Neural progenitor cell (in vitro differentiated cells): Measurements from ENCODE around the gene SMC4. TPM values are rescaled to one million over a fixed set of nuclear protein-coding genes. Genes with fewer than 3 reads are reported as not detected.

Source experiments
- DNase-seq: peaks from one replicate; pipeline ENCODE4 v3.0.0-alpha.2; 2016; ENCODE audit warnings: low spot score
- H2AFZ ChIP-seq: fragments of 200-600 bp; sonication (generic); replicated peaks from 2 replicates; pipeline ENCODE4 v1.6.1; 2016; ENCODE audit warnings: antibody characterized with exemption
- H3F3A ChIP-seq: fragments of 200-600 bp; sonication (generic); 2 replicates; pipeline ENCODE4 v1.6.1; 2016; ENCODE audit warnings: antibody characterized with exemption, low read depth
- H3K27ac ChIP-seq: fragments of 200-600 bp; sonication (generic); 2 replicates; pipeline ENCODE4 v1.5.1; 2016; ENCODE audit warnings: mild to moderate bottlenecking
- H3K27me3 ChIP-seq: fragments of 200-600 bp; sonication (generic); 2 replicates; pipeline ENCODE4 v1.6.1; 2016; ENCODE audit warnings: mild to moderate bottlenecking, moderate library complexity
- H3K36me3 ChIP-seq: fragments of 200-600 bp; sonication (generic); 2 replicates; pipeline ENCODE4 v1.5.1; 2016
- H3K4me1 ChIP-seq: fragments of 200-600 bp; sonication (generic); 2 replicates; pipeline ENCODE4 v1.6.1; 2016; ENCODE audit warnings: mixed run types
- H3K4me2 ChIP-seq: fragments of 200-600 bp; sonication (generic); 2 replicates; pipeline ENCODE4 v1.6.1; 2016
- H3K4me3 ChIP-seq: fragments of 200-600 bp; sonication (generic); 2 replicates; pipeline ENCODE4 v1.5.1; 2016
- H3K79me2 ChIP-seq: fragments of 200-600 bp; sonication (generic); 2 replicates; pipeline ENCODE4 v1.6.1; 2016; ENCODE audit warnings: low read depth
- H3K9ac ChIP-seq: fragments of 200-600 bp; sonication (generic); 2 replicates; pipeline ENCODE4 v1.6.1; 2016
- H3K9me3 ChIP-seq: fragments of 200-600 bp; sonication (generic); 2 replicates; pipeline ENCODE4 v1.5.1; 2016; ENCODE audit warnings: low read depth
- H4K20me1 ChIP-seq: fragments of 200-600 bp; sonication (generic); 2 replicates; pipeline ENCODE4 v1.6.1; 2016; ENCODE audit warnings: low read depth
- H3K27ac Mint-ChIP-seq: 3 replicates; pipeline ENCODE4 v1.8.0; 2021; ENCODE audit warnings: mixed read lengths
- H3K27me3 Mint-ChIP-seq: 2 replicates; pipeline ENCODE4 v1.8.0; 2022; ENCODE audit warnings: low read depth, mild to moderate bottlenecking, inconsistent platforms, moderate library complexity, mixed read lengths; ENCODE audit not compliant: insufficient read depth
- H3K36me3 Mint-ChIP-seq: 3 replicates; pipeline ENCODE4 v1.8.0; 2021; ENCODE audit warnings: mixed read lengths
- H3K4me1 Mint-ChIP-seq: 3 replicates; pipeline ENCODE4 v1.8.0; 2021; ENCODE audit warnings: mixed read lengths
- H3K4me3 Mint-ChIP-seq: 3 replicates; pipeline ENCODE4 v1.8.0; 2021; ENCODE audit warnings: mild to moderate bottlenecking, moderate library complexity, mixed read lengths
- H3K9me3 Mint-ChIP-seq: 3 replicates; pipeline ENCODE4 v1.8.0; 2020; ENCODE audit warnings: mixed read lengths
- CTCF ChIP-seq: fragments of 200-600 bp; sonication (generic); IDR thresholded peaks from 2 replicates; pipeline ENCODE4 v1.5.1; 2017; ENCODE audit warnings: antibody characterized with exemption, mild to moderate bottlenecking
- EZH2 ChIP-seq: fragments of 200-600 bp; sonication (generic); IDR thresholded peaks from 2 replicates; pipeline ENCODE4 v1.6.1; 2017; ENCODE audit warnings: antibody characterized with exemption, mild to moderate bottlenecking, moderate library complexity
- EZH2phosphoT487 ChIP-seq: fragments of 200-600 bp; sonication (generic); IDR thresholded peaks from 2 replicates; pipeline ENCODE4 v1.6.1; 2017; ENCODE audit warnings: antibody characterized with exemption
- total RNA-seq: library from RNA; depleted of rRNA; stranded (reverse); fragments of >200 nt; gene quantifications from 2 replicates; pipeline ENCODE4 v1.2.3, GENCODE V29; 2015; ENCODE audit warnings: low replicate concordance

SMC4 gene
- total RNA-seq, 1 donor from 2014 or later = 382 TPM

GRCh38 chr3:160444411-160444810 lies 45.0 kb downstream of the SMC4 start:
- DNase-seq = no peak
- Histone ChIP-seq H2AFZ (no peak overlapping the region), H3K36me3 (peaks cover 36% of the 10 kb centered on the region), H3K27me3 (no peaks in the 10 kb centered on the region), H3K27ac (no peak overlapping the region), H3K4me3 (no peak overlapping the region), H3K79me2 (peaks cover 100% of the 10 kb centered on the region), H3F3A (peaks cover 25% of the 10 kb centered on the region), H3K4me1 (peaks cover 17% of the 10 kb centered on the region), H3K9ac (no peak overlapping the region), H4K20me1 (peaks cover 40% of the 10 kb centered on the region), H3K9me3 (no peaks in the 10 kb centered on the region), H3K4me2 (no peak overlapping the region)
- TF ChIP-seq CTCF = no peak
- no peak for TF ChIP-seq EZH2
- no peak for TF ChIP-seq EZH2phosphoT487
- Mint-ChIP-seq H3K27ac (no peak overlapping the region), H3K9me3 (peaks cover 25% of the 10 kb centered on the region), H3K4me1 (peaks cover 18% of the 10 kb centered on the region), H3K27me3 (peaks cover 6% of the 10 kb centered on the region), H3K36me3 (peaks cover 59% of the 10 kb centered on the region), H3K4me3 (no peak overlapping the region)

- peaks cover 8% of the 10 kb centered on the region for H3K27me3 Mint-ChIP-seq
Observed at GRCh38 chr3:160445854-160446253, 46.4 kb downstream of the SMC4 start.

GRCh38 chr3:160446522-160447056 lies 47.1 kb downstream of the SMC4 start:
- Mint-ChIP-seq H3K27ac (no peak overlapping the region), H3K27me3 (peaks cover 8% of the 10 kb centered on the region), H3K9me3 (peaks cover 23% of the 10 kb centered on the region), H3K36me3 (peaks cover 47% of the 10 kb centered on the region), H3K4me1 (peaks cover 24% of the 10 kb centered on the region), H3K4me3 (peak overlapping the region; percentile 65)
- Histone ChIP-seq H2AFZ (no peak overlapping the region), H3K4me2 (peak overlapping the region; percentile 89), H3K27ac (no peak overlapping the region), H3F3A (peaks cover 29% of the 10 kb centered on the region), H3K36me3 (peaks cover 36% of the 10 kb centered on the region), H3K4me3 (peak overlapping the region; percentile 77), H4K20me1 (peaks cover 18% of the 10 kb centered on the region), H3K79me2 (peaks cover 86% of the 10 kb centered on the region), H3K4me1 (peaks cover 22% of the 10 kb centered on the region), H3K9me3 (no peaks in the 10 kb centered on the region), H3K9ac (no peak overlapping the region), H3K27me3 (no peaks in the 10 kb centered on the region)
- no peak for TF ChIP-seq EZH2phosphoT487
- TF ChIP-seq EZH2 = no peak
- TF ChIP-seq CTCF = no peak
- DNase-seq = no peak

More at GRCh38 chr3:160445854-160446253, 46.4 kb downstream of the SMC4 start:
- H3K79me2 ChIP-seq = peaks cover 90% of the 10 kb centered on the region
- no peak overlapping the region for H3K4me2 ChIP-seq
- H3F3A ChIP-seq = peaks cover 33% of the 10 kb centered on the region
- no peak for DNase-seq
- no peaks in the 10 kb centered on the region for H3K9me3 ChIP-seq
- no peak overlapping the region for H2AFZ ChIP-seq
- no peaks in the 10 kb centered on the region for H3K27me3 ChIP-seq
- H3K4me1 Mint-ChIP-seq = peaks cover 24% of the 10 kb centered on the region
- H3K4me3 Mint-ChIP-seq = peak overlapping the region; percentile 77
- H3K4me3 ChIP-seq = no peak overlapping the region
- peaks cover 22% of the 10 kb centered on the region for H3K4me1 ChIP-seq
- TF ChIP-seq CTCF (no peak), EZH2 (no peak), EZH2phosphoT487 (no peak)
- H4K20me1 ChIP-seq = peaks cover 25% of the 10 kb centered on the region
- H3K9me3 Mint-ChIP-seq = peaks cover 25% of the 10 kb centered on the region
- no peak overlapping the region for H3K27ac Mint-ChIP-seq
- H3K27ac ChIP-seq = no peak overlapping the region
- peaks cover 36% of the 10 kb centered on the region for H3K36me3 ChIP-seq
- no peak overlapping the region for H3K9ac ChIP-seq
- peaks cover 49% of the 10 kb centered on the region for H3K36me3 Mint-ChIP-seq
